MM.1S (cell line): ENCODE measurements around the gene RCOR1.

Experiments
- DNase-seq: peaks from one replicate; pipeline ENCODE4 v3.0.0-alpha.2; 2015
- H2AFZ ChIP-seq: fragments of 300-600 bp; sonication (generic); 2 replicates; pipeline ENCODE4 v1.6.0; 2016; ENCODE audit warnings: antibody characterized with exemption, low read length
- H3F3A ChIP-seq: fragments of 300-600 bp; sonication (generic); 2 replicates; pipeline ENCODE4 v1.6.1; 2016; ENCODE audit warnings: mild to moderate bottlenecking, antibody characterized with exemption, low read length, moderate library complexity, mixed read lengths; ENCODE audit not compliant: insufficient read depth
- H3K27ac ChIP-seq: fragments of 300-600 bp; sonication (generic); 2 replicates; pipeline ENCODE4 v1.5.1; 2016; ENCODE audit warnings: mild to moderate bottlenecking, low read length
- H3K27me3 ChIP-seq: fragments of 300-600 bp; sonication (generic); replicated peaks from 2 replicates; pipeline ENCODE4 v1.6.0; 2016; ENCODE audit warnings: low read length; ENCODE audit not compliant: insufficient read depth
- H3K36me3 ChIP-seq: fragments of 300-600 bp; sonication (generic); replicated peaks from 2 replicates; pipeline ENCODE4 v1.6.1; 2016; ENCODE audit warnings: mild to moderate bottlenecking, low read length, mixed read lengths; ENCODE audit not compliant: insufficient read depth
- H3K4me1 ChIP-seq: fragments of 300-600 bp; sonication (generic); 2 replicates; pipeline ENCODE4 v1.6.1; 2016; ENCODE audit warnings: low read length, mixed read lengths
- H3K4me2 ChIP-seq: fragments of 300-600 bp; sonication (generic); 2 replicates; pipeline ENCODE4 v1.6.0; 2016; ENCODE audit warnings: low read depth, low read length
- H3K4me3 ChIP-seq: fragments of 300-600 bp; sonication (generic); 2 replicates; pipeline ENCODE4 v1.5.1; 2016; ENCODE audit warnings: low read length, mixed read lengths
- H3K79me2 ChIP-seq: fragments of 300-600 bp; sonication (generic); 2 replicates; pipeline ENCODE4 v1.6.1; 2016; ENCODE audit warnings: mixed run types, low read length, mixed read lengths
- H3K9ac ChIP-seq: fragments of 300-600 bp; sonication (generic); 2 replicates; pipeline ENCODE4 v1.6.1; 2016; ENCODE audit warnings: low read length, mixed read lengths
- H3K9me2 ChIP-seq: fragments of 300-600 bp; sonication (generic); replicated peaks from 2 replicates; pipeline ENCODE4 v1.6.1; 2016; ENCODE audit warnings: mild to moderate bottlenecking, low read length, mixed read lengths; ENCODE audit not compliant: insufficient read depth
- H3K9me3 ChIP-seq: fragments of 300-600 bp; sonication (generic); replicated peaks from 2 replicates; pipeline ENCODE4 v1.6.1; 2016; ENCODE audit warnings: mild to moderate bottlenecking, low read length, mixed read lengths; ENCODE audit not compliant: insufficient read depth
- H4K20me1 ChIP-seq: fragments of 300-600 bp; sonication (generic); 2 replicates; pipeline ENCODE4 v1.6.1; 2016; ENCODE audit warnings: mild to moderate bottlenecking, low read length, moderate library complexity, mixed read lengths; ENCODE audit not compliant: insufficient read depth
- CTCF ChIP-seq: fragments of 300-600 bp; sonication (generic); IDR thresholded peaks from 2 replicates; pipeline ENCODE4 v1.5.1; 2016; ENCODE audit warnings: antibody characterized with exemption, low read length, mixed read lengths
- EZH2 ChIP-seq: fragments of 300-600 bp; sonication (generic); optimal IDR thresholded peaks from 2 replicates; pipeline ENCODE3; 2017; ENCODE audit warnings: low read depth, mild to moderate bottlenecking, antibody characterized with exemption, low read length, mixed read lengths
- EZH2phosphoT487 ChIP-seq: fragments of 300-600 bp; sonication (generic); IDR thresholded peaks from 2 replicates; pipeline ENCODE4 v1.6.1; 2018; ENCODE audit warnings: antibody characterized with exemption, low read length

Gene RCOR1

GRCh38 chr14:102754370-102755262 is 162.2 kb downstream of the RCOR1 start:
- H3K9me3 ChIP-seq, result no peaks in the 10 kb centered on the region
- TF ChIP-seq EZH2, result no peak
- no peak for TF ChIP-seq EZH2phosphoT487
- no peak for TF ChIP-seq CTCF
- no peaks in the 10 kb centered on the region for H3K79me2 ChIP-seq
- no peaks in the 10 kb centered on the region for H3F3A ChIP-seq
- H3K4me2 ChIP-seq, result no peak overlapping the region
- no peak overlapping the region for H3K4me3 ChIP-seq
- H3K9ac ChIP-seq, result no peak overlapping the region
- H3K36me3 ChIP-seq, result no peaks in the 10 kb centered on the region
- no peak for DNase-seq
- H3K4me1 ChIP-seq, result no peaks in the 10 kb centered on the region
- H2AFZ ChIP-seq, result no peak overlapping the region
- no peaks in the 10 kb centered on the region for H4K20me1 ChIP-seq
- H3K9me2 ChIP-seq, result no peaks in the 10 kb centered on the region
- H3K27ac ChIP-seq, result no peak overlapping the region
- H3K27me3 ChIP-seq, result no peaks in the 10 kb centered on the region

- no peaks in the 10 kb centered on the region for H3K4me1 ChIP-seq
- H3K9me3 ChIP-seq, result no peaks in the 10 kb centered on the region
- no peaks in the 10 kb centered on the region for H3K27me3 ChIP-seq
- H3K79me2 ChIP-seq, result no peaks in the 10 kb centered on the region
- no peak for DNase-seq
- no peaks in the 10 kb centered on the region for H3K9me2 ChIP-seq
- H3K27ac ChIP-seq, result no peak overlapping the region
- no peak overlapping the region for H2AFZ ChIP-seq
- no peaks in the 10 kb centered on the region for H3K36me3 ChIP-seq
- no peak for TF ChIP-seq CTCF
- TF ChIP-seq EZH2, result no peak
- TF ChIP-seq EZH2phosphoT487, result no peak
- H4K20me1 ChIP-seq, result no peaks in the 10 kb centered on the region
- H3F3A ChIP-seq, result no peaks in the 10 kb centered on the region
- H3K4me2 ChIP-seq, result no peak overlapping the region
- H3K4me3 ChIP-seq, result no peak overlapping the region
- H3K9ac ChIP-seq, result no peak overlapping the region
These were observed 165.2 kb downstream of the RCOR1 start for GRCh38 chr14:102757646-102758045.

DNA sequence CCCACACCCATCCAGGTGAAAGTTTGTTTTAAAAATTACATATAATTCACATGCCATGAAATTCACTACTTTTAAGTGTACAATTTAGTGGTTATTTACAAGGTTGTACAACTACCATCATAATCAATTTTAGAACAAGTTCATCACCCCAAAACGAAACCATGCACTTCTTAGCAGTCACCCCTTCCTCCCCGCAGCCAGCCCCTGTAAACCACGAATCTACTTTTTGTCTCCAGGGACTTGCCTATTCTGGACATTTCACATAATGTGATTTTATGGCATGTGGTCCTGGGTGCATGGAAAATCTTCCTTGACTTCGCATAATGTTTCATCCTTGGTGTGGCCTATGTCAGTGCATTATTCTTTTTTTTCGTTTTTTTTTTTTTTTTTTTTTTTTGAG is 165.6 kb downstream of the RCOR1 start:
- H3K79me2 ChIP-seq, result no peaks in the 10 kb centered on the region
- no peak overlapping the region for H3K27ac ChIP-seq
- no peak overlapping the region for H3K9ac ChIP-seq
- H3K27me3 ChIP-seq, result no peaks in the 10 kb centered on the region
- H3K36me3 ChIP-seq, result no peaks in the 10 kb centered on the region
- H3K4me2 ChIP-seq, result no peak overlapping the region
- H3K4me1 ChIP-seq, result no peaks in the 10 kb centered on the region
- no peaks in the 10 kb centered on the region for H4K20me1 ChIP-seq
- H3K9me3 ChIP-seq, result no peaks in the 10 kb centered on the region
- no peak for DNase-seq
- no peak overlapping the region for H2AFZ ChIP-seq
- TF ChIP-seq CTCF, result no peak
- no peak for TF ChIP-seq EZH2phosphoT487
- no peak for TF ChIP-seq EZH2
- H3F3A ChIP-seq, result no peaks in the 10 kb centered on the region
- H3K4me3 ChIP-seq, result no peak overlapping the region
- no peaks in the 10 kb centered on the region for H3K9me2 ChIP-seq
